ENCODE data around the gene JAM3.

JAM3 gene

DNA sequence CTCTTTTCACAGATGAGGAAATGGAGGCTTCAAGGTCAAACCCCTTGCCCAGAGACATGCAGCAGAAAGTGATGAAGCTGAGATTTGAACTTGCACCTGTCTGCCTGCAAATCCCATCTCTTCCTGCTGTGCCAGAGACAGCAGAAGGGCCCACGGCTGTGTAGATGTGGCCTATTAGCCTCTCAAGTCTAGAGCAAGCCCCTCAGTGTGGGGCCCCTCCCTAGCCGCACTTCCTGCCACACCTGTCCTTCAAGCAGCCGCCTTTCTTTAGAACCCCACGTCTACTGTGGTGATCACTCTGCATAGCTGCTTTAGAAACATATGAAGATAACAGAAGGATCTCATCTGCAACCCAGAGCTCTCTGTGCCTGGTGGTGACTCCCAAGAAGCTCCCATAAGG is 41.2 kb upstream of the JAM3 start:
- Histone ChIP-seq H3K27me3 (ENCODE audit: insufficient read depth, low read length, poor library complexity) (peaks cover 20% of the 10 kb centered on the region), H2AFZ (ENCODE audit: low read depth, low read length) (no peak overlapping the region), H3K9ac (ENCODE audit: low read depth, low read length) (no peak overlapping the region), H3K27ac (ENCODE audit: low read length) (no peak overlapping the region), H4K20me1 (ENCODE audit: insufficient read depth, low read length) (no peaks in the 10 kb centered on the region; the same call in none of the 2 replicates), H3K79me2 (ENCODE audit: insufficient read depth, low read length) (no peaks in the 10 kb centered on the region), H3K4me1 (ENCODE audit: insufficient read depth, low read length) (no peaks in the 10 kb centered on the region), H3K36me3 (ENCODE audit: insufficient read depth, low read length) (no peaks in the 10 kb centered on the region), H3K4me3 (ENCODE audit: low read depth in 1 of 2, low read length in 2 of 2) (no peak overlapping the region), H3K4me2 (ENCODE audit: insufficient read depth, low read length) (no peak overlapping the region), H3K9me3 (ENCODE audit: insufficient read depth, low read length, severe bottlenecking) (no peaks in the 10 kb centered on the region)
- ATAC-seq (ENCODE audit: insufficient read depth, low read depth) (peak; percentile 96), DNase-seq (peak; percentile 56)
- TF ChIP-seq EZH2 (IDR thresholded peaks at IDR 0.05; ENCODE audit: borderline replicate concordance, low read depth, low read length, severe bottlenecking), result no peak
- TF ChIP-seq, protein P1, sequence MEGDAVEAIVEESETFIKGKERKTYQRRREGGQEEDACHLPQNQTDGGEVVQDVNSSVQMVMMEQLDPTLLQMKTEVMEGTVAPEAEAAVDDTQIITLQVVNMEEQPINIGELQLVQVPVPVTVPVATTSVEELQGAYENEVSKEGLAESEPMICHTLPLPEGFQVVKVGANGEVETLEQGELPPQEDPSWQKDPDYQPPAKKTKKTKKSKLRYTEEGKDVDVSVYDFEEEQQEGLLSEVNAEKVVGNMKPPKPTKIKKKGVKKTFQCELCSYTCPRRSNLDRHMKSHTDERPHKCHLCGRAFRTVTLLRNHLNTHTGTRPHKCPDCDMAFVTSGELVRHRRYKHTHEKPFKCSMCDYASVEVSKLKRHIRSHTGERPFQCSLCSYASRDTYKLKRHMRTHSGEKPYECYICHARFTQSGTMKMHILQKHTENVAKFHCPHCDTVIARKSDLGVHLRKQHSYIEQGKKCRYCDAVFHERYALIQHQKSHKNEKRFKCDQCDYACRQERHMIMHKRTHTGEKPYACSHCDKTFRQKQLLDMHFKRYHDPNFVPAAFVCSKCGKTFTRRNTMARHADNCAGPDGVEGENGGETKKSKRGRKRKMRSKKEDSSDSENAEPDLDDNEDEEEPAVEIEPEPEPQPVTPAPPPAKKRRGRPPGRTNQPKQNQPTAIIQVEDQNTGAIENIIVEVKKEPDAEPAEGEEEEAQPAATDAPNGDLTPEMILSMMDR (IDR thresholded peaks at IDR 0.05; ENCODE audit: borderline replicate concordance, extremely low read depth, low read length, poor library complexity, severe bottlenecking), result no peak

DNA sequence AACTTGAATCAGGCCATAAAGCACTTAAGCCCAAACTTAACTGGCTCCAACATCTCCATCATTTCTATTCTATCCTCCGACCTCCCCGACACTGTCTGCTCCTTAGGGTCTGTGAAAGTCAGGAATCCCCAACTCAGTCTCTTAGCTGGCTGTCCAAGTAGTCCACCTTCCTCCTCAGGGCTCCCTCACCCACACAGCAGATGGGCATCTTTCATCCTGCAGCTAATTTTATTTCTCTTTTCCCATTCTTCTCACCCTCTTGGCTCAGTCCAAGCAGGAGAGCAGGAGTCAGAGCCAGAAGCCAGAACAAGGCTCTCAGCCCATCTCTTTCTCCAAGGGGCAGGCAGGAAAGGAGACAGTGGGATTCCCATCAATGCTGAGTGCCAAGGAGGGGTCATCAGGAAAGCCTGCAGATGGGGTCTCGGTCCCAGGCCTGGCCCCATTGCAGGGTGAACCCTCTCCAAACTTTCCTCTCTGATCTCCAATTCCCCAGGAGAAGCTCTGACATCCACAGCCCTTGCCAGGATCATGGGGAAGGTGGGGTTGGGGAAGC is 40.4 kb upstream of the JAM3 start:
- Histone ChIP-seq H3K4me3 (ENCODE audit: low read depth in 1 of 2, low read length in 2 of 2) (no peak overlapping the region), H4K20me1 (ENCODE audit: insufficient read depth, low read length) (no peaks in the 10 kb centered on the region; the same call in none of the 2 replicates), H3K9ac (ENCODE audit: low read depth, low read length) (no peak overlapping the region), H3K36me3 (ENCODE audit: insufficient read depth, low read length) (no peaks in the 10 kb centered on the region), H3K4me2 (ENCODE audit: insufficient read depth, low read length) (no peak overlapping the region), H2AFZ (ENCODE audit: low read depth, low read length) (no peak overlapping the region), H3K9me3 (ENCODE audit: insufficient read depth, low read length, severe bottlenecking) (no peaks in the 10 kb centered on the region), H3K27me3 (ENCODE audit: insufficient read depth, low read length, poor library complexity) (peaks cover 20% of the 10 kb centered on the region), H3K79me2 (ENCODE audit: insufficient read depth, low read length) (no peaks in the 10 kb centered on the region), H3K4me1 (ENCODE audit: insufficient read depth, low read length) (peaks cover 3% of the 10 kb centered on the region), H3K27ac (ENCODE audit: low read length) (no peak overlapping the region)
- ATAC-seq (ENCODE audit: insufficient read depth, low read depth) (no peak), DNase-seq (no peak)
- TF ChIP-seq, protein P1 (IDR thresholded peaks at IDR 0.05; ENCODE audit: borderline replicate concordance, extremely low read depth, low read length, poor library complexity, severe bottlenecking), result no peak
- no peak for TF ChIP-seq EZH2 (IDR thresholded peaks at IDR 0.05; ENCODE audit: borderline replicate concordance, low read depth, low read length, severe bottlenecking)

DNA sequence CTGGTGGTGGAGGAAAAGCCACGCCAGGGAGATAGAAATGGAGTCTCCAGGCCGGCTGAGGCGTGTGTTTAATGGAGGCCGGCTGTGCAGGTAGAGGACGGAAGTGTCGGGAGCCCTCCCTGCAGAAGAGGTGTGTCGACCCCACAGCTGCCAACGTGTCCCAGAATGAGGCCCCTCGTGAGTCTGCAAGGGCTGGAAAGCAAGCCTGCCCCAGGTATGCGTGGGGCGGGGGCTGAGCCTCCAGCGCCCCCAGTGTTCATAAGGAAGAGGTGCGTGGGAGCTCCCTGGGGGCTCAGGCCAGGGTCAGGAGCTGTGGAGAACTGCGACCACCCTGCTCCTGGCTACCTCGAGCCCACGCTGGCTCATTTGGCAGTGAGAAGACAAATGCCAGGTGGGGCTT is 38.0 kb upstream of the JAM3 start:
- H3K4me3 ChIP-seq (ENCODE audit: low read depth in 1 of 2, low read length in 2 of 2), result no peak overlapping the region
- no peaks in the 10 kb centered on the region for H3K79me2 ChIP-seq (ENCODE audit: insufficient read depth, low read length)
- no peak overlapping the region for H2AFZ ChIP-seq (ENCODE audit: low read depth, low read length)
- no peaks in the 10 kb centered on the region; the same call in none of the 2 replicates for H4K20me1 ChIP-seq (ENCODE audit: insufficient read depth, low read length)
- no peak overlapping the region for H3K4me2 ChIP-seq (ENCODE audit: insufficient read depth, low read length)
- H3K9ac ChIP-seq (ENCODE audit: low read depth, low read length), result no peak overlapping the region
- no peak for ATAC-seq (ENCODE audit: insufficient read depth, low read depth)
- H3K9me3 ChIP-seq (ENCODE audit: insufficient read depth, low read length, severe bottlenecking), result no peaks in the 10 kb centered on the region
- no peak overlapping the region for H3K27ac ChIP-seq (ENCODE audit: low read length)
- H3K36me3 ChIP-seq (ENCODE audit: insufficient read depth, low read length), result no peaks in the 10 kb centered on the region
- no peak for TF ChIP-seq EZH2 (IDR thresholded peaks at IDR 0.05; ENCODE audit: borderline replicate concordance, low read depth, low read length, severe bottlenecking)
- TF ChIP-seq, protein P1 (IDR thresholded peaks at IDR 0.05; ENCODE audit: borderline replicate concordance, extremely low read depth, low read length, poor library complexity, severe bottlenecking), result peak; percentile 50
- DNase-seq, result no peak
- peaks cover 20% of the 10 kb centered on the region for H3K27me3 ChIP-seq (ENCODE audit: insufficient read depth, low read length, poor library complexity)
- H3K4me1 ChIP-seq (ENCODE audit: insufficient read depth, low read length), result peaks cover 26% of the 10 kb centered on the region
